NCI-H526 treated with DMSO at 0.1 percent for 48 hours (cell line): Measurements from ENCODE around the gene PPHLN1.
"Not testable (repeated sequence)": the region's sequence is repeated elsewhere in the genome, so short reads cannot be mapped to it uniquely, and the experiment has no call there.

Experiments used
- DNase-seq: peaks from one replicate; lab custom pipeline; 2025; lab: John Stamatoyannopoulos, UW

The PPHLN1 gene

DNA sequence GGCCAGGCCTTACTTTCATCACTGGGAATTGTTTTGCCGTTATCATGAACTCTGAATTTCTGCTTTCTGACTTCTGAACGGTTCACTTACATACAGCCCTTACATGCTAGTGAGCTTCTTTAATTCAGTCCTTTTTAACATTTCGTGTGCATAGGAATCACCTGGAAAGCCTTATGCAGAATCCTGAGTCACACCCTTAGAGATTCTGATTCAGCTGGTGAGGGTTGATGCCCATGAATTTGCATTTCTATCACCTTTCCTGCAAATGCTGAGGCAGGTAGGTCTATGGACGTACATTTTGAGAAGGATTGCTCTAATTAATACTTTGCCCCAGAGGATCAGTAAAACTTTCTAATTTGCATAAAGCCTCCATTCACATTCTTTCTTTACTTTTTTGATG, 44.0 kb downstream of the PPHLN1 start:
- peak; percentile 1 for DNase-seq

DNA sequence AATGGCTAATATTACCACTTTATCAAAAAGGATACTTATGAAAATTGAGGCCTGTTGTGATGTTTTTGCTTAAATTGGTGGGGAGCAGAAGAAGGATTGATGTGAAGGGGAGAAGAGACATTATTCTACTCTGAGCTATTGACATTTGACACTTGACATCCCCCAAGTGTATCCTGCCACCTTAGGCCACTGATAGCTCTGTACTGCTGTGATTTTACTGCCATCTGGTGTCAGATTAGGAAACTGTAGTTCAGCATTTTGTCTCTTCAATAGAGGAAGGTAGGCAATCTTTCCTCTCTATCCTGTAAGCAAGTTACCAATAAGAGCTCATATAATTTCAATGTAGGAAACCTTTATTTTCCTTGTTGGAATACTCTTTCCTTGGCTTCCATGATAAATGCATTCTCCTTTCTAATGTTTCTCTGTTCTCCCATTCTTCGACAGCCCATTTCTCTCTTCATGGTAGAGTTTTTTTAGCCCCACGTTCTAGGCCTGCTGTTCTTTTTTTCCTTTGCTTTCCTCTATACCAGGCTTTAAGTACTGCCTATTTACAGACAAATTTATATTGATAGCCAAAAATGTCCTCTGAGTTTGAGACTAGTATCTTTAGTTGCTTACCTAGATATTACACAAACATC, 46.3 kb downstream of the PPHLN1 start:
- peak; percentile 32 for DNase-seq

DNA sequence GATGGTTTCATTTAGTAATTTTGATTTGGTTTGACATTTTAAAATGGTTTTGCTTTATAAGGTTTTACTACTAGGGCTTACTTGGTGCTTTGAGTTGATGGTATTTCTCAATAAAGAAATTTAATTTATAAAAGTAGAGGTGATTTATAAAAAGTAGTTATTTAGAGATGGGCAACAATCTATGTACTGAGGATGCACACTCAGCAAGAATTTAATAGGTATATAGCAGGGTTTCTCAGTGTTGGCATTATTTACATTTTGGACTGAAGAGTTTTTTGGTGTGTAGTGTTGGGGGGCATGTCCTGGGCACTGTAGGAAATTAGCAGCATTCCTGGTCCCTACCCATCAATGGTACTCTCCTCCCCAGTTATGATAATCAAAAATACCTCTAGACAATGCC, 47.7 kb downstream of the PPHLN1 start:
- DNase-seq = no peak

DNA sequence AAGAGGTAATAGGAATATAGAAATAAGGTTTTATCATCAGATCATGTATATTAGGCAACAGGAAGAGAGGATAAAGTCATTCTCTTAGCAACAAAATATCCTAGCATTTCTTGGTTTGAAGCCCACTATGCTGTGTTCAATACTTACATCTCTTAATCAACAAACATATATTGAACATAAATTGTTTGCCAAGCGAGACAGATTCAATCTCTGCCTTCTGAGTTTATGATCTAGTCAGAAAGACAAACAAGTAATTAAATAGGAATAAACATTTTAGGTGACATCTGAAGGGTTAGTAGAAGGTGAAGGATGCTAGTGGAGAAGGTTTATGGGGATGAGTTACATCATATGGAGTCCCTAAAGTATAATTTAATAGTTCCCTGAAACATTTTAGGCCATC, 54.8 kb downstream of the PPHLN1 start:
- DNase-seq = no peak

- DNase-seq = no peak
These were observed 56.2 kb downstream of the PPHLN1 start for GRCh38 chr12:42382013-42382696.

GRCh38 chr12:42385326-42385841, 59.4 kb downstream of the PPHLN1 start:
- DNase-seq = no peak

GRCh38 chr12:42386308-42386707, 60.3 kb downstream of the PPHLN1 start:
- no peak for DNase-seq

DNA sequence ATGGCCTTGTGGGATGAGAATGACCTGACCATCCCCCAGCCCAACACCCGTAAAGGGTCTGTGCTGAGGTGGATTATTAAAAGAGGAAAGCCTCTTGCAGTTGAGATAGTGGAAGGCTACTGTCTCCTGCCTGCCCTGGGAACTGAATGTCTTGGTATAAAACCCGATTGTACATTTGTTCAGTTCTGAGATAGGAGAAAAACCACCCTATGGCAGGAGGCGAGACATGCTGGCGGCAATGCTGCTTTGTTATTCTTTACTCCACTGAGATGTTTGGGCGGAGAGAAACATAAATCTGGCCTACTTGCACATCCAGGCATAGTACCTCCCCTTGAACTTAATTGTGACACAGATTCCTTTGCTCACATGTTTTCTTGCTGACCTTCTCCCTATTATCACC, 62.1 kb downstream of the PPHLN1 start:
- DNase-seq = not testable (repeated sequence)

DNA sequence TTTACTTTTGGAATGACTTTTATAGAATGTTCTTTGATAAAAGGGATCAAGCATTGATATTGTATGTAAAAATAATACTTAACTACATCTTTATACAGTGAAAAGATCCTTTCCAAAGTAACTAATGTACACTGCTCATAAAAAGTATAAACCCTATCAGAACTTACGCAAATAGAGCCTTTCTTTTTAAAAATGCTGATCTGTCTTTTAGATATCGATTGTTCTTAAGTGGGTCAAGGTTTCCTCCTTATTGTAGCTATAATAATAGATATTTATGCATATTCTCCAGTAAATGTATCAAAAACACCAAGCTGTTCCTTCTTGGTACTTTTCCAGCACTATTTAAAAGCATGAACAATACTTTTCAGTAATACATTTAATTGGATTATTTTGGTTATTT, 68.5 kb downstream of the PPHLN1 start:
- no peak for DNase-seq

DNA sequence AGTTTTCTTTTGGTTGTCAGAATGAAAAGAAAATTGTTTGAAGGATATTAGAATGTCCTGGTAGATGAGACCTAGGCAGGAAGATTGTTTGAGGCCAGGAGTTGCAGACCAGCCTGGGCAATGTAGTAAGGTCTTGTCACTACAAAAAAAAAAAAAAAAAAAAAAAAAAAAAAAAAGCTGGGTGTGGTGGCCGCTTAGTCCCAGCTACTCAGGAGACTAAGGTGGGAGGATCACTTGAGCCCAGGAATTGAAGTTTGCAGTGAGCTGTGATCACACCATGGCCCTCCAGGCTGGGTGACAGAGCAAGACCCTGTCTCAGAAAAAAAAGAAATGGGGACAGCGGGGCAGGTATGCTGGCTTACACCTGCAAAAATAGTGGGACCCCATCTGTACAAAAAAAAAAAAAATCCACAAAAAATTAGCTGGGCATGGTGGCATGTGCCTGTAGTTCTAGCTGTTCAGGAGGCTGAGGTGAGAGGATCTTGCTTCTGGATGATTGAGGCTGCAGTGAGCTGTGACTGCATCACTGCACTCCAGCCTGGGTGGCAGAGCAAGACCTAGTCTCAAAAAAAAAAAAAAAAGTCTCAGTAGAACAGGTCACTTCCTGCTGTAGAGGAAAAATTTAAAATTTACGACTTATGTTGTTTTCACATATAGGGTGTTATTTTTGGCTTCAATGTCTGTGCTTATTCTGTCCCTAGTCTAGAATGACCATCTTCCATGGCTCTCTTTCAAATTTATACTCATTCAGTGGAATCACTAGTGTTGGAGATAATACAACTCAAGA, 70.7 kb downstream of the PPHLN1 start:
- DNase-seq = no peak

GRCh38 chr12:42402821-42403411, 76.9 kb downstream of the PPHLN1 start:
- no peak for DNase-seq

GRCh38 chr12:42407306-42407705, 81.3 kb downstream of the PPHLN1 start:
- DNase-seq = no peak

GRCh38 chr12:42409471-42409870, 83.5 kb downstream of the PPHLN1 start:
- no peak for DNase-seq

- no peak for DNase-seq
These were observed 84.4 kb downstream of the PPHLN1 start for GRCh38 chr12:42410340-42410739.

DNA sequence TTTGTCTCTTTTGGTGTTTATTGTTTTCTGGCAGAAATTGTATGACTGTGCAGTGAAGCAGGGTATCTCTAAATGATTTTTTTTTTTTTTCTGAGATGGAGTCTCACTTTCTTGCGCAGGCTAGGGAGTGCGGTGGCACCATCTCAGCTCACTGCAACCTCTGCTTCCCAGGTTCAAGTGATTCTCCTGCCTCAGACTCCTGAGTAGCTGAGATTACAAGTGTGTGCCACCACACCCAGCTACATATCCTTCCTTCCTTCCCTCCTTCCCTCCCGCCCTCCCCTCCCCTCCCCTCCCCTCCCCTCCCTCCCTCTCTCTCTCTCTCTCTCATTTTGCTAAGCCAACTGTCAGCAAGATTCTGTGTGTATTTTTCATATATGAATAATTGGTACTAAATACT, 94.4 kb downstream of the PPHLN1 start:
- no peak for DNase-seq

GRCh38 chr12:42421844-42422779, 96.1 kb downstream of the PPHLN1 start:
- no peak for DNase-seq

- no peak for DNase-seq
These were observed 96.8 kb downstream of the PPHLN1 start for GRCh38 chr12:42422785-42423184.

GRCh38 chr12:42426746-42427145, 100.8 kb downstream of the PPHLN1 start:
- no peak for DNase-seq

GRCh38 chr12:42428850-42429249, 102.9 kb downstream of the PPHLN1 start:
- DNase-seq = no peak

GRCh38 chr12:42432517-42433140, 106.7 kb downstream of the PPHLN1 start:
- no peak for DNase-seq

DNA sequence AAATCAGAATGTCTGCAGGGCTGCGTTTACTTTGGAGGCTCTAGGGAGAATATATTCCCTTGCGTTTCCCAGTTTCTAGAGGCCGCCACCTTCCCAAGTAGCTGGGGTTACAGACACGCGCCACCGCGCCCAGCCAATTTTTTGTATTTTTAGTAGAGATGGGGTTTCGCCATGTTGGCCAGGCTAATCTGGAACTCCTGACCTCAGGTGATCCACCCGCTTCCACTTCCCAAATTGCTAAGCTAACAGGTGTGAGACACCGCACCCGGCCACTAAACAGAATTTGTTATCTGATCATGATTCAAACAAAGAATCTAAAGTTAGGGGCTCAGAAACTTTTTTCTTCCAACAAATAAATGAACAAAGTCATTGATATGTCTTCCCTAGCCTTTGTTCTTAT, 114.6 kb downstream of the PPHLN1 start:
- no peak for DNase-seq
